ENCODE measurements around the gene PXDN. TPM values are rescaled to one million over a fixed set of nuclear protein-coding genes. Genes with fewer than 3 reads are reported as not detected.

The PXDN gene
- total and polyA plus RNA-seq, 9 of the 15 experiments (the other 6 are each of a cell fraction or from before 2014, with no cell fraction given), result 0.49 TPM; not detected in 8

- TF ChIP-seq HOMEZ (CRISPR knock-in tag; IDR thresholded peaks at IDR 0.05) (no peak), ZBED1 (IDR thresholded peaks at IDR 0.05) (no peak), POLR2AphosphoS2 (IDR thresholded peaks at IDR 0.05; ENCODE audit: low read length) (no peak), ZNF282 (CRISPR knock-in tag; IDR thresholded peaks at IDR 0.05) (no peak), FOXA1 (IDR thresholded peaks at IDR 0.05; ENCODE audit: borderline replicate concordance) (no peak), CREB3 (tag; conservative IDR thresholded peaks at IDR 0.05; ENCODE audit: low read depth) (no peak), ZNF511 (CRISPR knock-in tag; IDR thresholded peaks at IDR 0.05) (no peak), HLTF (IDR thresholded peaks at IDR 0.05) (no peak), RFX1 (IDR thresholded peaks at IDR 0.05) (no peak), MBD2 (IDR thresholded peaks at IDR 0.05; ENCODE audit: borderline replicate concordance, low read depth) (no peak)
- TF ChIP-seq, protein P1, sequence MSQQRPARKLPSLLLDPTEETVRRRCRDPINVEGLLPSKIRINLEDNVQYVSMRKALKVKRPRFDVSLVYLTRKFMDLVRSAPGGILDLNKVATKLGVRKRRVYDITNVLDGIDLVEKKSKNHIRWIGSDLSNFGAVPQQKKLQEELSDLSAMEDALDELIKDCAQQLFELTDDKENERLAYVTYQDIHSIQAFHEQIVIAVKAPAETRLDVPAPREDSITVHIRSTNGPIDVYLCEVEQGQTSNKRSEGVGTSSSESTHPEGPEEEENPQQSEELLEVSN (IDR thresholded peaks at IDR 0.05; ENCODE audit: borderline replicate concordance in 1 of 2, extremely low read depth in 1 of 2, insufficient read depth in 1 of 2, insufficient read length in 1 of 2, low read depth in 1 of 2, low read length in 1 of 2, poor library complexity in 1 of 2, severe bottlenecking in 1 of 2), result no peak
- TF ChIP-seq, protein P2, sequence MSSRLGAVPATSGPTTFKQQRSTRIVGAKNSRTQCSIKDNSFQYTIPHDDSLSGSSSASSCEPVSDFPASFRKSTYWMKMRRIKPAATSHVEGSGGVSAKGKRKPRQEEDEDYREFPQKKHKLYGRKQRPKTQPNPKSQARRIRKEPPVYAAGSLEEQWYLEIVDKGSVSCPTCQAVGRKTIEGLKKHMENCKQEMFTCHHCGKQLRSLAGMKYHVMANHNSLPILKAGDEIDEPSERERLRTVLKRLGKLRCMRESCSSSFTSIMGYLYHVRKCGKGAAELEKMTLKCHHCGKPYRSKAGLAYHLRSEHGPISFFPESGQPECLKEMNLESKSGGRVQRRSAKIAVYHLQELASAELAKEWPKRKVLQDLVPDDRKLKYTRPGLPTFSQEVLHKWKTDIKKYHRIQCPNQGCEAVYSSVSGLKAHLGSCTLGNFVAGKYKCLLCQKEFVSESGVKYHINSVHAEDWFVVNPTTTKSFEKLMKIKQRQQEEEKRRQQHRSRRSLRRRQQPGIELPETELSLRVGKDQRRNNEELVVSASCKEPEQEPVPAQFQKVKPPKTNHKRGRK (tag; IDR thresholded peaks at IDR 0.05), result no peak
These were observed 81.6 kb downstream of the PXDN start (continued) for GRCh38 chr2:1662606-1663180.

Data from K562 (cell line).